DMS153 treated with DMSO at 0.1 percent for 48 hours (cell line): ENCODE measurements around the gene SIPA1.

Experiments used
- DNase-seq: peaks from one replicate; lab custom pipeline; 2025; ENCODE audit not compliant: unreplicated experiment; lab: John Stamatoyannopoulos, UW

The SIPA1 gene

GRCh38 chr11:65700399-65700798 lies 62.5 kb downstream of the SIPA1 start:
- no peak for DNase-seq
